SK-N-SH (cell line): ENCODE data around the gene ZBTB7B. TPM values are rescaled to one million over a fixed set of nuclear protein-coding genes. Genes with fewer than 3 reads are reported as not detected.

Source experiments
- CTCF ChIA-PET: fragments of 300-600, 350-600 bp; formaldehyde crosslinking; extraction: SDS; loops from one replicate; lab custom pipeline; 2021; lab: Yijun Ruan, JAX
- POLR2A ChIA-PET: fragments of 350-600 bp; sonication (Branson Sonifier 250); formaldehyde crosslinking; extraction: SDS; loops from one replicate; lab custom pipeline; 2020; ENCODE audit warnings: antibody characterized with exemption, inconsistent platforms; lab: Yijun Ruan, JAX
- DNase-seq: peaks from one replicate; pipeline ENCODE4 v3.0.0; 2012
- H2AFZ ChIP-seq: fragments of 200-600 bp; sonication (generic); 2 replicates; pipeline ENCODE4 v1.8.1; 2016; ENCODE audit warnings: antibody characterized with exemption, mild to moderate bottlenecking, low read depth
- H3F3A ChIP-seq: fragments of 200-600 bp; sonication (generic); replicated peaks from 2 replicates; pipeline ENCODE3; 2016; ENCODE audit warnings: antibody characterized with exemption, mild to moderate bottlenecking; ENCODE audit not compliant: insufficient read depth
- H3K27ac ChIP-seq, 2 experiments: fragments of 200-500 bp in 1 of 2; fragments of 200-600 bp in 1 of 2; sonication (Bioruptor generic) in 1 of 2; sonication (generic), shearing (Covaris generic) in 1 of 2; 2 replicates each; pipeline versions ENCODE4 v1.5.1 to v1.6.1; 2014 to 2016; ENCODE audit warnings: low read depth in 2 of 2, inconsistent platforms in 1 of 2, low read length in 1 of 2, mild to moderate bottlenecking in 1 of 2, mixed read lengths in 1 of 2
- H3K27me3 ChIP-seq: fragments of 200-600 bp; sonication (generic), shearing (Covaris generic); 2 replicates; pipeline ENCODE4 v1.6.1; 2016; ENCODE audit warnings: mixed run types; ENCODE audit not compliant: insufficient read depth
- H3K36me3 ChIP-seq, 2 experiments: fragments of 200-500 bp in 1 of 2; fragments of 200-600 bp in 1 of 2; sonication (Bioruptor generic) in 1 of 2; sonication (generic) in 1 of 2; replicated peaks in 1 of 2; 2 replicates each; pipeline versions ENCODE3 to v1.5.1; 2014 to 2016; ENCODE audit warnings: low read length in 1 of 2, mild to moderate bottlenecking in 1 of 2; ENCODE audit not compliant: insufficient read depth in 2 of 2, control insufficient read depth in 1 of 2
- H3K4me1 ChIP-seq, 2 experiments: fragments of 200-500 bp in 1 of 2; fragments of 200-600 bp in 1 of 2; sonication (Bioruptor generic) in 1 of 2; sonication (generic), shearing (Covaris generic) in 1 of 2; 2 replicates each; pipeline versions ENCODE4 v1.5.1 to v1.6.1; 2014 to 2016; ENCODE audit warnings: low read depth in 1 of 2, low read length in 1 of 2, mixed run types in 1 of 2; ENCODE audit not compliant: insufficient read depth in 2 of 2, control insufficient read depth in 1 of 2
- H3K4me2 ChIP-seq: fragments of 200-600 bp; sonication (generic), shearing (Covaris generic); 2 replicates; pipeline ENCODE4 v1.6.1; 2017; ENCODE audit warnings: mixed run types
- H3K4me3 ChIP-seq, 2 experiments: fragments of 200-500 bp in 1 of 2; fragments of 200-600 bp in 1 of 2; sonication (Bioruptor generic) in 1 of 2; sonication (generic), shearing (Covaris generic) in 1 of 2; 2 replicates each; pipeline versions ENCODE4 v1.5.1 to v1.8.1; 2014 to 2016; ENCODE audit warnings: low read depth in 2 of 2, inconsistent platforms in 1 of 2, low read length in 1 of 2, mild to moderate bottlenecking in 1 of 2, mixed read lengths in 1 of 2, moderate library complexity in 1 of 2
- H3K79me2 ChIP-seq: fragments of 200-600 bp; sonication (generic); 2 replicates; pipeline ENCODE4 v1.8.1; 2017; ENCODE audit warnings: mild to moderate bottlenecking; ENCODE audit not compliant: insufficient read depth
- H3K9ac ChIP-seq: fragments of 200-600 bp; sonication (generic); 2 replicates; pipeline ENCODE4 v1.6.1; 2017; ENCODE audit warnings: mixed run types
- H3K9me2 ChIP-seq: fragments of 200-600 bp; sonication (generic); 2 replicates; pipeline ENCODE4 v1.6.1; 2017; ENCODE audit warnings: mixed run types
- H3K9me3 ChIP-seq: fragments of 200-600 bp; sonication (generic); 2 replicates; pipeline ENCODE4 v1.6.1; 2017; ENCODE audit warnings: mixed run types, mild to moderate bottlenecking, moderate library complexity
- H4K20me1 ChIP-seq: fragments of 200-600 bp; sonication (generic); 2 replicates; pipeline ENCODE4 v1.6.1; 2017; ENCODE audit warnings: mild to moderate bottlenecking, mixed run types; ENCODE audit not compliant: insufficient read depth
- CTCF ChIP-seq: fragments of 200-600 bp; sonication (generic); IDR thresholded peaks from 2 replicates; pipeline ENCODE4 v1.6.1; 2017; ENCODE audit warnings: antibody characterized with exemption, mild to moderate bottlenecking, moderate library complexity
- EP300 ChIP-seq, 2 experiments: IDR thresholded peaks; 2 replicates each; pipeline versions ENCODE4 v1.4.0 to v1.6.1; 2012; ENCODE audit warnings: borderline replicate concordance in 1 of 2, low read depth in 1 of 2, low read length in 1 of 2
- FOSL2 ChIP-seq: IDR thresholded peaks from 2 replicates; pipeline ENCODE4 v1.4.0; 2012; ENCODE audit warnings: low read depth, mild to moderate bottlenecking, moderate library complexity, borderline replicate concordance
- FOXJ3 ChIP-seq: sonication (generic); formaldehyde crosslinking; IDR thresholded peaks from 2 replicates; pipeline ENCODE4 v1.5.1; 2020; ENCODE audit warnings: mild to moderate bottlenecking, missing genetic modification reagents
- MAX ChIP-seq: IDR thresholded peaks from 2 replicates; pipeline ENCODE4 v1.4.0; 2012; ENCODE audit warnings: low read depth
- MEF2A ChIP-seq: IDR thresholded peaks from 2 replicates; pipeline ENCODE4 v1.4.0; 2012; ENCODE audit warnings: low read depth, borderline replicate concordance
- MXI1 ChIP-seq: IDR thresholded peaks from 2 replicates; pipeline ENCODE4 v1.6.1; 2012; ENCODE audit warnings: mild to moderate bottlenecking, low read depth, low read length, improper control_type of control experiment
- NFIC ChIP-seq: IDR thresholded peaks from 2 replicates; pipeline ENCODE4 v1.4.0; 2012; ENCODE audit warnings: borderline replicate concordance
- NRF1 ChIP-seq: IDR thresholded peaks from 2 replicates; pipeline ENCODE4 v1.6.1; 2012; ENCODE audit warnings: low read depth, mild to moderate bottlenecking, low read length
- RAD21 ChIP-seq: IDR thresholded peaks from 2 replicates; pipeline ENCODE4 v1.6.1; 2012; ENCODE audit warnings: mild to moderate bottlenecking, low read length
- SIN3A ChIP-seq: IDR thresholded peaks from 2 replicates; pipeline ENCODE4 v1.6.1; 2012; ENCODE audit warnings: low read depth, mild to moderate bottlenecking, low read length, moderate library complexity, borderline replicate concordance
- SMC3 ChIP-seq: IDR thresholded peaks from 2 replicates; pipeline ENCODE4 v1.6.1; 2012; ENCODE audit warnings: low read depth, low read length, improper control_type of control experiment
- TAF1 ChIP-seq: IDR thresholded peaks from 2 replicates; pipeline ENCODE4 v1.6.1; 2012; ENCODE audit warnings: low read depth, mild to moderate bottlenecking, low read length, moderate library complexity, borderline replicate concordance
- USF1 ChIP-seq: IDR thresholded peaks from 2 replicates; pipeline ENCODE4 v1.4.0; 2012; ENCODE audit warnings: low read depth, borderline replicate concordance
- YY1 ChIP-seq: IDR thresholded peaks from 2 replicates; pipeline ENCODE4 v1.4.0; 2012; ENCODE audit warnings: low read depth, mild to moderate bottlenecking
- ZBTB33 ChIP-seq: IDR thresholded peaks from 2 replicates; pipeline ENCODE4 v1.4.0; 2012; ENCODE audit warnings: low read depth, borderline replicate concordance
- WGBS: methylation state at CpG from one replicate; pipeline ENCODE4 v1.1.6; 2017; ENCODE audit warnings: low lambda C conversion rate; 5-methylcytosine and 5-hydroxymethylcytosine counted together
- polyA plus RNA-seq, 3 experiments: library from polyadenylated mRNA; depleted of rRNA; stranded (reverse); fragments of >200 nt; gene quantifications; 2 replicates each; pipeline ENCODE4 v1.2.3, GENCODE V29; 2012
- TF ChIP-seq, protein P1 (sequence below): IDR thresholded peaks from 2 replicates; pipeline ENCODE4 v1.6.1; 2012; ENCODE audit warnings: mild to moderate bottlenecking, low read depth, low read length, moderate library complexity

Gene ZBTB7B
- polyA plus RNA-seq, 1 of the 3 experiments (the other 2 are of a cell fraction): 15.7 TPM

DNA sequence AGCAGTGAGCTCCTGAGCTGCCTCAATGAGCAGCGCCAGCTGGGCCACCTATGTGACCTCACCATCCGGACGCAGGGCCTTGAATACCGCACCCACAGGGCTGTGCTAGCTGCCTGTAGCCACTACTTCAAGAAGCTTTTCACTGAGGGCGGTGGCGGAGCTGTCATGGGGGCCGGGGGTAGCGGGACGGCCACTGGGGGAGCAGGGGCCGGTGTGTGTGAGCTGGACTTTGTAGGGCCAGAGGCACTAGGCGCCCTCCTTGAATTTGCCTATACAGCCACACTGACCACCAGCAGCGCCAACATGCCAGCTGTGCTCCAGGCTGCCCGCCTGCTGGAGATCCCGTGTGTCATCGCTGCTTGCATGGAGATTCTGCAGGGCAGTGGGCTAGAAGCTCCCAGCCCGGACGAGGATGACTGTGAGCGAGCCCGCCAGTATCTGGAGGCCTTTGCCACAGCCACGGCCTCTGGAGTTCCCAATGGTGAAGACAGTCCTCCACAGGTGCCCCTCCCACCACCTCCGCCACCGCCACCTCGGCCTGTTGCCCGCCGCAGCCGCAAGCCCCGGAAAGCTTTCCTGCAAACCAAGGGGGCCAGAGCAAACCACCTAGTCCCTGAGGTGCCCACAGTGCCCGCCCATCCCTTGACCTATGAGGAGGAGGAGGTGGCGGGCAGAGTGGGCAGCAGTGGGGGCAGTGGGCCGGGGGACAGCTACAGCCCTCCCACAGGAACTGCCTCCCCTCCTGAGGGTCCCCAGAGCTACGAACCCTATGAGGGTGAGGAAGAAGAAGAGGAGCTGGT lies 12.3 kb downstream of the ZBTB7B start:
- no peaks in the 10 kb centered on the region for H3K9me2 ChIP-seq
- ChIA-PET CTCF (interaction anchor here (0.9 to 9.3 kb wide), 10 partner anchors 14 to 70 kb away, joined by 3 to 149 read pairs (median 4); partner anchors contain the start of genes ADAM15, EFNA3, LENEP and PYGO2), POLR2A (no interaction called here)
- no peak overlapping the region for H3K4me3 ChIP-seq
- H3F3A ChIP-seq: peaks cover 6% of the 10 kb centered on the region
- H2AFZ ChIP-seq: no peak overlapping the region
- 93% methylated on average over 11 of the region's 31 CpGs for WGBS
- no peaks in the 10 kb centered on the region for H3K79me2 ChIP-seq
- no peak for TF ChIP-seq CTCF
- no peak for TF ChIP-seq FOXJ3 (CRISPR knock-in tag)
- TF ChIP-seq NFIC: no peak
- no peak for TF ChIP-seq YY1
- no peak for TF ChIP-seq EP300 (IDR thresholded peaks at IDR 0.05; ENCODE audit: borderline replicate concordance in 1 of 2, low read depth in 1 of 2, low read length in 1 of 2)
- no peak for TF ChIP-seq NRF1
- TF ChIP-seq MAX: no peak
- no peak for TF ChIP-seq RAD21
- TF ChIP-seq TAF1: no peak
- TF ChIP-seq ZBTB33: no peak
- no peak for TF ChIP-seq MXI1
- TF ChIP-seq, protein P1, sequence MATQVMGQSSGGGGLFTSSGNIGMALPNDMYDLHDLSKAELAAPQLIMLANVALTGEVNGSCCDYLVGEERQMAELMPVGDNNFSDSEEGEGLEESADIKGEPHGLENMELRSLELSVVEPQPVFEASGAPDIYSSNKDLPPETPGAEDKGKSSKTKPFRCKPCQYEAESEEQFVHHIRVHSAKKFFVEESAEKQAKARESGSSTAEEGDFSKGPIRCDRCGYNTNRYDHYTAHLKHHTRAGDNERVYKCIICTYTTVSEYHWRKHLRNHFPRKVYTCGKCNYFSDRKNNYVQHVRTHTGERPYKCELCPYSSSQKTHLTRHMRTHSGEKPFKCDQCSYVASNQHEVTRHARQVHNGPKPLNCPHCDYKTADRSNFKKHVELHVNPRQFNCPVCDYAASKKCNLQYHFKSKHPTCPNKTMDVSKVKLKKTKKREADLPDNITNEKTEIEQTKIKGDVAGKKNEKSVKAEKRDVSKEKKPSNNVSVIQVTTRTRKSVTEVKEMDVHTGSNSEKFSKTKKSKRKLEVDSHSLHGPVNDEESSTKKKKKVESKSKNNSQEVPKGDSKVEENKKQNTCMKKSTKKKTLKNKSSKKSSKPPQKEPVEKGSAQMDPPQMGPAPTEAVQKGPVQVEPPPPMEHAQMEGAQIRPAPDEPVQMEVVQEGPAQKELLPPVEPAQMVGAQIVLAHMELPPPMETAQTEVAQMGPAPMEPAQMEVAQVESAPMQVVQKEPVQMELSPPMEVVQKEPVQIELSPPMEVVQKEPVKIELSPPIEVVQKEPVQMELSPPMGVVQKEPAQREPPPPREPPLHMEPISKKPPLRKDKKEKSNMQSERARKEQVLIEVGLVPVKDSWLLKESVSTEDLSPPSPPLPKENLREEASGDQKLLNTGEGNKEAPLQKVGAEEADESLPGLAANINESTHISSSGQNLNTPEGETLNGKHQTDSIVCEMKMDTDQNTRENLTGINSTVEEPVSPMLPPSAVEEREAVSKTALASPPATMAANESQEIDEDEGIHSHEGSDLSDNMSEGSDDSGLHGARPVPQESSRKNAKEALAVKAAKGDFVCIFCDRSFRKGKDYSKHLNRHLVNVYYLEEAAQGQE: no peak
- TF ChIP-seq USF1: no peak
- TF ChIP-seq MEF2A: no peak
- TF ChIP-seq FOSL2: no peak
- TF ChIP-seq SIN3A: no peak
- TF ChIP-seq SMC3: no peak
- no peaks in the 10 kb centered on the region for H3K9me3 ChIP-seq
- no peak overlapping the region for H3K9ac ChIP-seq
- DNase-seq: no peak
- H3K27me3 ChIP-seq: no peaks in the 10 kb centered on the region
- no peaks in the 10 kb centered on the region for H4K20me1 ChIP-seq
- H3K36me3 ChIP-seq: peaks cover 0 to 22% of the 10 kb centered on the region in 2 experiments
- peaks cover 0 to 15% of the 10 kb centered on the region in 2 experiments; a peak in 1 of 4 replicates for H3K4me1 ChIP-seq
- no peak overlapping the region for H3K27ac ChIP-seq
- H3K4me2 ChIP-seq: no peak overlapping the region
